H9 (cell line): ENCODE measurements around the gene SCUBE3. TPM values are rescaled to one million over a fixed set of nuclear protein-coding genes. Genes with fewer than 3 reads are reported as not detected.

Experiments used
- DNase-seq: peaks from one replicate; pipeline ENCODE4 v3.0.0-alpha.2; 2017
- H2AFZ ChIP-seq: one replicate; pipeline ENCODE4 v1.6.1; 2013; ENCODE audit warnings: mild to moderate bottlenecking, low read length, control low read depth, moderate library complexity
- H2AK5ac ChIP-seq: 2 replicates; pipeline ENCODE4 v1.6.1; 2013; ENCODE audit warnings: low read length, control low read depth, mixed read lengths; ENCODE audit not compliant: insufficient read length
- H2BK120ac ChIP-seq: one replicate; pipeline ENCODE4 v1.6.1; 2013; ENCODE audit warnings: low read depth, mild to moderate bottlenecking, low read length, control low read depth, inconsistent platforms; ENCODE audit not compliant: poor library complexity, severe bottlenecking
- H2BK12ac ChIP-seq: 2 replicates; pipeline ENCODE4 v1.6.1; 2013; ENCODE audit warnings: low read length, control low read depth, mixed read lengths, low read depth; ENCODE audit not compliant: insufficient read length
- H2BK15ac ChIP-seq: 2 replicates; pipeline ENCODE4 v1.6.1; 2013; ENCODE audit warnings: low read depth, low read length, control low read depth
- H2BK20ac ChIP-seq: one replicate; pipeline ENCODE4 v1.6.1; 2013; ENCODE audit warnings: low read depth, mild to moderate bottlenecking, low read length, control low read depth, inconsistent platforms; ENCODE audit not compliant: poor library complexity, severe bottlenecking
- H2BK5ac ChIP-seq: 2 replicates; pipeline ENCODE4 v1.6.1; 2013; ENCODE audit warnings: low read length, control low read depth, mixed read lengths; ENCODE audit not compliant: insufficient read length
- H3K14ac ChIP-seq: 2 replicates; pipeline ENCODE4 v1.6.1; 2013; ENCODE audit warnings: low read length, control low read depth; ENCODE audit not compliant: insufficient read depth
- H3K18ac ChIP-seq: 2 replicates; pipeline ENCODE4 v1.6.1; 2013; ENCODE audit warnings: low read depth, mild to moderate bottlenecking, mixed read lengths, low read length, control low read depth; ENCODE audit not compliant: insufficient read length
- H3K23ac ChIP-seq: 2 replicates; pipeline ENCODE4 v1.6.1; 2013; ENCODE audit warnings: low read length, control low read depth, mixed read lengths, low read depth; ENCODE audit not compliant: insufficient read length
- H3K23me2 ChIP-seq: 2 replicates; pipeline ENCODE4 v1.6.1; 2013; ENCODE audit warnings: low read depth, mild to moderate bottlenecking, mixed read lengths, low read length, control low read depth; ENCODE audit not compliant: insufficient read length, poor library complexity, severe bottlenecking
- H3K27ac ChIP-seq: 2 replicates; pipeline ENCODE4 v1.5.1; 2013; ENCODE audit warnings: low read length, control low read depth, mixed read lengths, low read depth; ENCODE audit not compliant: insufficient read length
- H3K27me3 ChIP-seq: 2 replicates; pipeline ENCODE4 v1.6.1; 2013; ENCODE audit warnings: low read length, control low read depth, inconsistent platforms; ENCODE audit not compliant: insufficient read depth
- H3K4ac ChIP-seq: 2 replicates; pipeline ENCODE4 v1.6.1; 2013; ENCODE audit warnings: low read depth, mild to moderate bottlenecking, control low read depth, inconsistent platforms, low read length, moderate library complexity
- H3K4me1 ChIP-seq: 2 replicates; pipeline ENCODE4 v1.6.1; 2013; ENCODE audit warnings: low read length, control low read depth, inconsistent platforms; ENCODE audit not compliant: insufficient read depth
- H3K4me2 ChIP-seq: 2 replicates; pipeline ENCODE4 v1.6.1; 2013; ENCODE audit warnings: low read length, control low read depth, mixed read lengths; ENCODE audit not compliant: insufficient read length, insufficient read depth
- H3K56ac ChIP-seq: 2 replicates; pipeline ENCODE4 v1.6.1; 2013; ENCODE audit warnings: low read depth, mild to moderate bottlenecking, mixed read lengths, low read length, control low read depth; ENCODE audit not compliant: insufficient read length
- H3K79me1 ChIP-seq: 2 replicates; pipeline ENCODE4 v1.6.1; 2013; ENCODE audit warnings: low read depth, mild to moderate bottlenecking, moderate library complexity, low read length, control low read depth, inconsistent platforms; ENCODE audit not compliant: insufficient read depth, poor library complexity, severe bottlenecking
- H3K79me2 ChIP-seq: 2 replicates; pipeline ENCODE4 v1.6.1; 2013; ENCODE audit warnings: low read length, control low read depth, inconsistent platforms; ENCODE audit not compliant: insufficient read depth
- H3K9ac ChIP-seq: 2 replicates; pipeline ENCODE4 v1.6.1; 2013; ENCODE audit warnings: low read length, control low read depth, mixed read lengths; ENCODE audit not compliant: insufficient read length; ENCODE audit errors: extremely low read depth
- H3K9me3 ChIP-seq: one replicate; pipeline ENCODE4 v1.6.1; 2013; ENCODE audit warnings: low read depth, low read length, inconsistent platforms; ENCODE audit not compliant: control insufficient read depth
- H3T11ph ChIP-seq: one replicate; pipeline ENCODE4 v1.6.1; 2013; ENCODE audit warnings: mild to moderate bottlenecking, low read length, control low read depth, inconsistent platforms
- H4K20me1 ChIP-seq: one replicate; pipeline ENCODE4 v1.6.1; 2013; ENCODE audit not compliant: control insufficient read depth, insufficient read length, insufficient read depth
- H4K5ac ChIP-seq: 2 replicates; pipeline ENCODE4 v1.6.1; 2013; ENCODE audit warnings: low read depth, mild to moderate bottlenecking, mixed read lengths, low read length, control low read depth; ENCODE audit not compliant: insufficient read length
- H4K8ac ChIP-seq: replicated peaks from 2 replicates; pipeline ENCODE4 v1.6.1; 2013; ENCODE audit warnings: low read length, control low read depth, mixed read lengths, low read depth; ENCODE audit not compliant: insufficient read length
- H4K91ac ChIP-seq: 2 replicates; pipeline ENCODE4 v1.6.1; 2013; ENCODE audit warnings: low read depth, mild to moderate bottlenecking, moderate library complexity, mixed read lengths, low read length, control low read depth; ENCODE audit not compliant: insufficient read length
- H3K27ac Mint-ChIP-seq, 3 experiments: 2 replicates in 2 of 3; 3 replicates in 1 of 3; pipeline ENCODE4 v1.8.0; 2020 to 2021; ENCODE audit warnings: mixed read lengths in 3 of 3, mild to moderate bottlenecking in 1 of 3, moderate library complexity in 1 of 3
- H3K27me3 Mint-ChIP-seq: 2 replicates; pipeline ENCODE4 v1.8.0; 2021; ENCODE audit warnings: low read depth, mild to moderate bottlenecking, moderate library complexity, mixed read lengths
- H3K36me3 Mint-ChIP-seq, 3 experiments: 2 replicates in 2 of 3; 3 replicates in 1 of 3; pipeline ENCODE4 v1.8.0; 2020 to 2021; ENCODE audit warnings: low read depth in 3 of 3, mixed read lengths in 3 of 3; ENCODE audit not compliant: insufficient read depth in 1 of 3
- H3K4me1 Mint-ChIP-seq, 2 experiments: 2 replicates each; pipeline ENCODE4 v1.8.0; 2020; ENCODE audit warnings: mixed read lengths in 2 of 2
- H3K4me3 Mint-ChIP-seq, 2 experiments: 2 replicates in 1 of 2; 3 replicates in 1 of 2; pipeline ENCODE4 v1.8.0; 2020 to 2021; ENCODE audit warnings: mild to moderate bottlenecking in 2 of 2, mixed read lengths in 2 of 2, moderate library complexity in 1 of 2
- H3K9me3 Mint-ChIP-seq, 2 experiments: 2 replicates in 1 of 2; 3 replicates in 1 of 2; pipeline ENCODE4 v1.8.0; 2020; ENCODE audit warnings: mild to moderate bottlenecking in 2 of 2, mixed read lengths in 2 of 2, moderate library complexity in 1 of 2
- total RNA-seq: library from RNA; stranded (reverse); gene quantifications from 2 replicates; pipeline ENCODE4 v1.2.1, GENCODE V29; 2021
- TF ChIP-seq, protein P1 (sequence below): fragments of 200-600 bp; sonication (generic); conservative IDR thresholded peaks from 3 replicates; pipeline ENCODE4 v1.8.0; 2021; ENCODE audit warnings: antibody characterized with exemption, mild to moderate bottlenecking

The SCUBE3 gene
- total RNA-seq, 1 experiment from 2014 or later = 2.7 TPM

DNA sequence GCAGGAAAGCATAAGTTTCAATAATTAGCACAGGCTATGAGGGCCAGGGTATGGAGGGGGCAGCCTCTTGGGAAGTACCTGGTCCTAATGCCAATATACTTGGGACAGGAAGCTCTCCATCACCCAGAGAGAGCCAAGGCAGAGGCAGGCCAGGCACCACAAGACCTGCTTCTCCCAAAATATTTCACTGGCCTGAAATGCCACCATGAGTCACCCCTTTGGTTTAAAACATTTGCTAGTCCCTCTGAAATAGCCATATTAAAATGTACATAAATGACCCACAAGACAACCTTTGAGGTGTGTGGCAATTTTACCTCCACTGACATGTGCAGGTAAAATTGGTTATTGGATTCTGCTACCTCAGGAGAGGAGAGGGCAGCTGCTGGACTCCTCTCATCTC is 23.4 kb upstream of the SCUBE3 start:
- H3T11ph ChIP-seq = no peak overlapping the region
- H3K79me1 ChIP-seq = no peaks in the 10 kb centered on the region
- Mint-ChIP-seq H3K4me1 (peaks cover 14 to 34% of the 10 kb centered on the region in 2 experiments), H3K36me3 (no peaks in the 10 kb centered on the region), H3K9me3 (peaks cover 0 to 3% of the 10 kb centered on the region in 2 experiments; a peak in 1 of 5 replicates), H3K27me3 (peaks cover 28% of the 10 kb centered on the region), H3K4me3 (no peak overlapping the region), H3K27ac (no peak overlapping the region)
- no peaks in the 10 kb centered on the region for H3K9me3 ChIP-seq
- no peak overlapping the region for H3K18ac ChIP-seq
- no peak overlapping the region for H4K91ac ChIP-seq
- no peak overlapping the region for H3K4me2 ChIP-seq
- H3K23ac ChIP-seq = no peak overlapping the region
- H2BK15ac ChIP-seq = no peak overlapping the region
- H3K27ac ChIP-seq = no peak overlapping the region
- no peak overlapping the region for H3K4ac ChIP-seq
- H3K27me3 ChIP-seq = no peaks in the 10 kb centered on the region
- H4K8ac ChIP-seq = no peak overlapping the region
- no peak overlapping the region for H2BK120ac ChIP-seq
- no peaks in the 10 kb centered on the region; the same call in 1 of the 2 replicates for H3K4me1 ChIP-seq
- H3K79me2 ChIP-seq = no peaks in the 10 kb centered on the region
- no peak overlapping the region for H4K5ac ChIP-seq
- no peaks in the 10 kb centered on the region for H4K20me1 ChIP-seq
- no peak overlapping the region for H2BK12ac ChIP-seq
- no peak overlapping the region for H2AFZ ChIP-seq
- H3K56ac ChIP-seq = no peak overlapping the region
- H3K9ac ChIP-seq = no peak overlapping the region
- no peak overlapping the region for H2BK5ac ChIP-seq
- no peak for DNase-seq
- no peak overlapping the region for H3K14ac ChIP-seq
- H2AK5ac ChIP-seq = no peak overlapping the region
- H2BK20ac ChIP-seq = no peak overlapping the region
- TF ChIP-seq, protein P1, sequence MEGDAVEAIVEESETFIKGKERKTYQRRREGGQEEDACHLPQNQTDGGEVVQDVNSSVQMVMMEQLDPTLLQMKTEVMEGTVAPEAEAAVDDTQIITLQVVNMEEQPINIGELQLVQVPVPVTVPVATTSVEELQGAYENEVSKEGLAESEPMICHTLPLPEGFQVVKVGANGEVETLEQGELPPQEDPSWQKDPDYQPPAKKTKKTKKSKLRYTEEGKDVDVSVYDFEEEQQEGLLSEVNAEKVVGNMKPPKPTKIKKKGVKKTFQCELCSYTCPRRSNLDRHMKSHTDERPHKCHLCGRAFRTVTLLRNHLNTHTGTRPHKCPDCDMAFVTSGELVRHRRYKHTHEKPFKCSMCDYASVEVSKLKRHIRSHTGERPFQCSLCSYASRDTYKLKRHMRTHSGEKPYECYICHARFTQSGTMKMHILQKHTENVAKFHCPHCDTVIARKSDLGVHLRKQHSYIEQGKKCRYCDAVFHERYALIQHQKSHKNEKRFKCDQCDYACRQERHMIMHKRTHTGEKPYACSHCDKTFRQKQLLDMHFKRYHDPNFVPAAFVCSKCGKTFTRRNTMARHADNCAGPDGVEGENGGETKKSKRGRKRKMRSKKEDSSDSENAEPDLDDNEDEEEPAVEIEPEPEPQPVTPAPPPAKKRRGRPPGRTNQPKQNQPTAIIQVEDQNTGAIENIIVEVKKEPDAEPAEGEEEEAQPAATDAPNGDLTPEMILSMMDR = no peak
- no peaks in the 10 kb centered on the region for H3K23me2 ChIP-seq
